HG03066 (cell line): Measurements from ENCODE around the gene PCAT6.
"Not testable (repeated sequence)": the region's sequence is repeated elsewhere in the genome, so short reads cannot be mapped to it uniquely, and the experiment has no call there.

ENCODE experiments used
- ATAC-seq: cut with Tn5 transposase; IDR thresholded peaks from one replicate; pipeline ENCODE4 v1.9.1; 2021; ENCODE audit warnings: low read depth; ENCODE audit not compliant: unreplicated experiment

Gene PCAT6

GRCh38 chr1:202810615-202811295, at the start of gene PCAT6:
TSS of gene PCAT6 (plus strand) at chr1:202810954.
- ATAC-seq: peak; percentile 69

GRCh38 chr1:202762019-202762418, 48.7 kb upstream of the PCAT6 start:
- ATAC-seq: no peak

- ATAC-seq: no peak
These were observed 45.0 kb upstream of the PCAT6 start for GRCh38 chr1:202765721-202766120.

GRCh38 chr1:202770135-202770534, 40.6 kb upstream of the PCAT6 start:
- no peak for ATAC-seq

- no peak for ATAC-seq
These were observed 29.6 kb upstream of the PCAT6 start for GRCh38 chr1:202781180-202781579.

- ATAC-seq: no peak
These were observed 23.9 kb upstream of the PCAT6 start for GRCh38 chr1:202786804-202787203.

GRCh38 chr1:202788800-202789199, 22.0 kb upstream of the PCAT6 start:
- ATAC-seq: no peak

GRCh38 chr1:202791077-202791747, 19.5 kb upstream of the PCAT6 start:
- no peak for ATAC-seq

GRCh38 chr1:202794051-202794740, 16.6 kb upstream of the PCAT6 start:
- no peak for ATAC-seq

- ATAC-seq: not testable (repeated sequence)
These were observed 15.8 kb upstream of the PCAT6 start for GRCh38 chr1:202794931-202795330.

- no peak for ATAC-seq
These were observed 14.1 kb upstream of the PCAT6 start for GRCh38 chr1:202796670-202797069.

GRCh38 chr1:202798260-202798659, 12.5 kb upstream of the PCAT6 start:
- ATAC-seq: no peak

- ATAC-seq: no peak
These were observed 11.9 kb upstream of the PCAT6 start for GRCh38 chr1:202798792-202799331.

- no peak for ATAC-seq
These were observed 10.0 kb upstream of the PCAT6 start for GRCh38 chr1:202800742-202801141.

GRCh38 chr1:202801175-202801574, 9.6 kb upstream of the PCAT6 start:
- no peak for ATAC-seq

- no peak for ATAC-seq
These were observed 8.7 kb upstream of the PCAT6 start for GRCh38 chr1:202802034-202802433.

- ATAC-seq: no peak
These were observed 7.5 kb upstream of the PCAT6 start for GRCh38 chr1:202802998-202803932.

- no peak for ATAC-seq
These were observed 6.6 kb upstream of the PCAT6 start for GRCh38 chr1:202804126-202804525.

GRCh38 chr1:202805886-202806844, 4.6 kb upstream of the PCAT6 start:
- no peak for ATAC-seq
